Upper lobe of left lung (tissue), 4 donors: ENCODE data around the gene GARIN1A.

Experiments used
- CTCF ChIP-seq, 6 experiments: fragments of 450-650 bp in 4 of 6; fragments of 200-600 bp in 2 of 6; sonication (generic) in 2 of 6; IDR thresholded peaks; one replicate each; pipeline ENCODE4 v1.5.1; 2016 to 2019; ENCODE audit warnings: antibody characterized with exemption in 6 of 6
- EP300 ChIP-seq, 4 donors: sonication (generic); formaldehyde crosslinking; IDR thresholded peaks; one replicate each; pipeline ENCODE4 v1.5.1; 2017; ENCODE audit warnings: antibody characterized with exemption in 4 of 4, control low read depth in 2 of 4
- POLR2A ChIP-seq, 4 donors: fragments of 450-650 bp; IDR thresholded peaks; one replicate each; pipeline ENCODE4 v1.5.1; 2016 to 2017; ENCODE audit warnings: antibody characterized with exemption in 4 of 4, mild to moderate bottlenecking in 2 of 4
- POLR2AphosphoS5 ChIP-seq, 2 donors: sonication (generic); formaldehyde crosslinking; IDR thresholded peaks; one replicate each; pipeline ENCODE4 v1.5.1; 2017; ENCODE audit warnings: antibody characterized with exemption in 2 of 2

- TF ChIP-seq POLR2A (IDR thresholded peaks at IDR 0.05): no peak
- TF ChIP-seq CTCF (IDR thresholded peaks at IDR 0.05): no peak
- TF ChIP-seq EP300 (IDR thresholded peaks at IDR 0.05): no peak
- no peak for TF ChIP-seq POLR2AphosphoS5 (IDR thresholded peaks at IDR 0.05)
These were observed 10.6 kb upstream of the GARIN1A start for GRCh38 chr7:128661446-128661845.
